ENCODE data around the gene ARF3.

The ARF3 gene

DNA sequence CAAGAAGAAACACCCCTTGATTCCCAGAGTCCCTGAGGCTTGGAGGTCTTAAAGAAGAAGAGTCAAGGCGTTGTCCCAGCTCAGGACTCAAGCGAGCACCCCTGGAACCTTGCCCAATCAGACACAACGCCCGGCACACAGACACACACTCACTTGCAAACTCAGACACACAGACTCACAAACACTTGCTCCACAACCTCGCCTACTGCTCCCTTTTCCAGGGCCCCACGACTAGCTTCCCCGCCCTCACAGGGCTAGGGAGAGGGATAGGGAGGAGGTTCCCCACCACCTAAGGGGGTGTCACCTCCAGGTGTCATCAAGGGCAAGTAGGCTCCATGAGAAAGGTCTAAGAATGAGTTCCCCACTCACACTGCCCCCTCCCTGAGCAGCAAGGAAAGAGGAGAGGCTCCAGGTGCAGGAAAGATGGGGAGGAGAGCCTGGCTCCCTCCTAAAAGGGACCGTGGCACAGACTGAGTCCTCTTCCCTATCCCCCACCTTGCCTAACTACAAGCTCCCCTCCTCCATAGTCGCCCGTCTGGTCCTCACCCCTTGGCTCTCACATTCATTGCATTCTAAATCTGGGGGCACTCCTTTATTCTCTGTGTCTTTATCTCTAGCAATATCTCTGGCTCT lies 13.5 kb upstream of the ARF3 start:
- FAIRE-seq: peak; percentile 17
- DNase-seq (ENCODE audit: insufficient read length): no peak
- TF ChIP-seq TAF1 (IDR thresholded peaks at IDR 0.05; ENCODE audit: borderline replicate concordance, low read depth, low read length): no peak
- TF ChIP-seq POLR2A (IDR thresholded peaks at IDR 0.05; ENCODE audit: low read depth, low read length): no peak
- TF ChIP-seq POLR2AphosphoS5 (IDR thresholded peaks at IDR 0.05; ENCODE audit: low read depth, low read length): no peak

DNA sequence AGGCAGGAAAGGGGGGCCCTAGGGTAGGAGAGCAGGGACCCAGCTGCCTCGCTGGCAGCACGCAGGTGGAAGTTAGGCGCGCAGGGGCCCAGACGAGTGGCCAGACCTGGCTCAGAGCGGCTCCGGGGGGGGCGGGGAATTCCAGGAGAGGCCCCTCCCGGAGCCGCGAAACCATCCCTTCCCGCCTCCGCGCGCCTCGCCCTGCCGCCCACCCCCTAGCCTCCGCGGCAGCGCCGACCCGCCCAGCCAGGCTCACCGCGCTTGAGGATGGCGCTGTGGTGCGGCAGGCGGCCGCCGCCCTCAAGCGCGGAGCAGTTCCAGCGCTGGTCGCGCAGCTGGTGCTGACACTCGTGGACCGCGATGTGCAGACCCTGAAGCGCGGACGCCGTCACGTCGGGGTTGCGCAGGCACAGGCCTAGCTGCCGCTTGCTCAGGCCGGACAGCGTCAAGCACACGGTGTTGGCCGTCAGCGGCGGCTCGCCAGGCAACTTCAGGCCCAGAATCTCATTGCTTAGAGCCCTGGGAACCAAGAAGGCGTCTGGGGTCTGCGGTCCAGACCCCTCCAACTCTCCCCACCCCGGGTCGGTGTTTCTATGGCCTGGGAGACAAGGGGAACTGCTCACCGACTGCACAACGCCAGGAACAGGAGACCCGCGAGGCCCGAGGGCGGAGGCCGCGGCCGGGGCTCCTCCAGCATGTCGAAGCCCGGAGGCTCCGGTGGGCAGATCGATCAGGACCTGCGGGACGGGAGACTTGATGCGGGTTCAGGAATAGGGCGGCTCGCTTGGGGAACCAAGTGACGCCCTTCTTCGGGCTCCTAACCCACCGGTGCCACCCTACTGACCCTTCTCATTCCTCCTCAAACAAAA lies 12.8 kb upstream of the ARF3 start:
- TF ChIP-seq TAF1 (IDR thresholded peaks at IDR 0.05; ENCODE audit: borderline replicate concordance, low read depth, low read length): no peak
- TF ChIP-seq POLR2A (IDR thresholded peaks at IDR 0.05; ENCODE audit: low read depth, low read length): no peak
- TF ChIP-seq POLR2AphosphoS5 (IDR thresholded peaks at IDR 0.05; ENCODE audit: low read depth, low read length): no peak
- peak; percentile 85 for FAIRE-seq
- DNase-seq (ENCODE audit: insufficient read length): no peak

DNA sequence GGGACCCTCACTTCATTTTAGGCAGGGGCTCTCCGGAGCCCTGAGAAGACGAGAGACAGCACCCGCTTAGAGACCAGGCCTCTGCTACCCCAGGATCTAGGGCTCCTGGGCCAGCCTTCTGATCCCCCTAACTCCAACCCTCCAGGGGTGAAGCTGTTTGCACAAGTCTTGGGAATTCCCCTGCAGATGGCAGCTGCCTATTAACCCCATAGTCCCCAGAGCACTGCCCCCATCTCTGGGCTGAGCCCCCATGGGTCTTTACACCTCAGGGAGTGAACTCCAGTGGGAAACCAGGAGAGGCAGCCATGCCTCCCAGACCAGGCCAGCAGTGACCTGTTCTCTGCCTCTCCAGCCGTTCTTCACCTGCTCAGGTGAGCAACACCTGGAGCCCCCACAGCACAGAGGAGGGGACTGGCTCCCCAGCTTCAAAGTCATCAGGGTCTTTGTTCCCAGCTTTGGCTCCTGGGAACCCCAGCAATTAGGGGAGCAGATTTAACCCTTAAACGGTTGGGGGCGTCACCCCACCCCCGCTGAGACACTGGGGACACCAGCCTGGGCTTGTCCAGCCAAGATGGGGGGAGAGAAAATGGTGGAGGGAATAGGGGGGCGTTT lies 12.0 kb upstream of the ARF3 start:
- no peak for FAIRE-seq
- no peak for DNase-seq (ENCODE audit: insufficient read length)
- TF ChIP-seq POLR2AphosphoS5 (IDR thresholded peaks at IDR 0.05; ENCODE audit: low read depth, low read length) (no peak), POLR2A (IDR thresholded peaks at IDR 0.05; ENCODE audit: low read depth, low read length) (no peak), TAF1 (IDR thresholded peaks at IDR 0.05; ENCODE audit: borderline replicate concordance, low read depth, low read length) (no peak)

DNA sequence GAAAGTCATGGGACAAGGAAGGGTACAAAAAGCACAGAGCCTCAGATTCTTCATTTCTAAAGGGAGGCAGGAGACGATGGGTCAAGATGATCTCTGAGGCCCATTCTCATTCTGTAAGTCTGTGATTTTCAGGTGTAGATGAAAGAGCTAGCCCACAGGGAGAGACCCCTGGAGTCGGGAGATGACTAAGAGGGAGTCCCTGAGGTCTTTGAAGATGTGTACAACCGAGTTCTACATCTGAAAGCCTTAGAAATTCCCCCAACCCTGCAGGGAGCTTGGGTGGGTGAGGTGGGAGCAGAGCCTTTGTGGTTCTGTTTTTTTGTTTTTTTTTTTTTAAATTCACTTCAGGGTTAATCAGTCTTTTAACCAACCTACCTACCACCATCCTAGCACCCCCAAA lies 11.2 kb upstream of the ARF3 start:
- DNase-seq (ENCODE audit: insufficient read length) (no peak), FAIRE-seq (no peak)
- TF ChIP-seq POLR2AphosphoS5 (IDR thresholded peaks at IDR 0.05; ENCODE audit: low read depth, low read length) (no peak), TAF1 (IDR thresholded peaks at IDR 0.05; ENCODE audit: borderline replicate concordance, low read depth, low read length) (no peak), POLR2A (IDR thresholded peaks at IDR 0.05; ENCODE audit: low read depth, low read length) (no peak)

DNA sequence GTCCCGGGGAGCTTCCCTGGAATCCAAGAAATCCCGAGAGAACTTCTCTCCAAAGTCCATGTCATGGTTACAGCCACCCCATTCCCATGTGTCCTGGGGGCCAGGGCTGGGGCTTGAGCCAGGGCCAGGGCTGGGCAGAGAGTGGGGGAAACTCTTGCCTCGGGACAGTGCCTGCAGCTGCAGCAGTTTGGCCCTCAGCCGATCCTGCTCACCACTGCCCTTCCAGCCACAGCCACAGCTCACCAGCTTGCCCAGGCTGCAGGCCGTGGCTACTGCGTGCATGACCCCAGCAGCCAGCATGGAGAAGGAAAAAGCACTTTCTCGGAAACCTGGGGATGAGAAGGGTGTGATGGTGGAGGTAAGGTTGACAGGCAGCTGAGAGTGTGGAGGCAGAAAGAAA lies 10.7 kb upstream of the ARF3 start:
- FAIRE-seq (no peak), DNase-seq (ENCODE audit: insufficient read length) (no peak)
- TF ChIP-seq POLR2A (IDR thresholded peaks at IDR 0.05; ENCODE audit: low read depth, low read length): no peak

DNA sequence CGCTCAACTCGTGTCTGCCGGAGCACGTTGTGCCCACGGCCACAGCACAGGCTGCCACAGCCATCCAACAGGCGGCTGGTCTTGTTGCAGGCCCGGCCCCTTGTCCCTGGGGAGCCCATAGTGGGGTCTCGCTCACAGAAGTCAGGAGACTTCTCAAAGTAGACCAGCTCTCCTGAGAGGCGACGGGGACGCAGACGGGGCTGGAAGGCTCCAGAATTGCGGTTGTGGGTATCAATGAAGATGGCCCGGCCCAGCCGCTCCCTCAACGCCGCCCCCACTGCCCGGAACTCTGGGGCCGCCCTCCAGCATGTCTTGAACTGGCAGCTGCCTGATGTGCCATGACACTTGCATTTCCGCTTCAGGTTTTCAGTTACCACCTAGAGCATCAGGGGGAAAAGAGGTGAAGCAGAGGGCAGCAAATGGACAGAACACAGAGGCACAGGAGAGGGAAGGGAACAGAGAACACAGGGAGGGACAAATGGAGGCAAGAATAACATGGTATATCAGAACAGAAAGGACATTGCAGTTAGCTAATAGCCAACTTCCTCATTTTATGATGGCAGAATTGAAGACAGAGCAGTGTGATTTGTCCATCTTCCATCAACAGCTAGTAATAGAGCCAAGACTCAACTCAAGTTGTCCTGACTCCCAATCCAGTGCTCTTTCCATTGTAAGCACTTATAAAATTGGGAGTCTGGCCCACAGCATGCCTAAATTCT lies 9.0 kb upstream of the ARF3 start:
- TF ChIP-seq TAF1 (IDR thresholded peaks at IDR 0.05; ENCODE audit: borderline replicate concordance, low read depth, low read length) (no peak), POLR2A (IDR thresholded peaks at IDR 0.05; ENCODE audit: low read depth, low read length) (no peak), POLR2AphosphoS5 (IDR thresholded peaks at IDR 0.05; ENCODE audit: low read depth, low read length) (no peak)
- no peak for DNase-seq (ENCODE audit: insufficient read length)
- FAIRE-seq: peak; percentile 76

DNA sequence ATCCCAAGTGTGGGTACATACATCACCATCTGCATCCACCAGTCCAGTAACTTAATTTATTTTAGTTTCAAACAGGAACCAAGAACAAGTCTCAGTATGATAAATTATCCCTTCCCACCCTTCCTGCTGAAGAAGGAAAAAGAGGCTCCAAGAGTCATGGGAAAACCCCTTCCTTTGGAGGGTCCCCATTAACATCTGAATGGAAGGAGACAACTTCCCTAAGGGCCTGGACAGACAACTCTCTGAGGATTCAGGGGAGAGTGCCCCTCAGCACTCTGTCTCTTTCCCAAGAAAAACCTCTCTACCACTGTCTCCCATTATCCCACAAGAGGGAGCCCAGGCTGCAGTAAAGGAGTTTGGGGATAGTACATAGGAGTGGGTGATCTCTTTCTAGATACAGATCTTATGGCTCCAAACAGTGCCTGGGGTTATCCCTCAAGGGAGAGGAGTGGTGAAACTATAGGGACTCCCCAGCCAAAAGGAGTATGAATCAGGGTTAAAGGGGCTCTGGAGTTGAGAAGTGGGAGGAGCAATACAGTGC lies 8.1 kb upstream of the ARF3 start:
- DNase-seq (ENCODE audit: insufficient read length) (no peak), FAIRE-seq (no peak)
- TF ChIP-seq POLR2A (IDR thresholded peaks at IDR 0.05; ENCODE audit: low read depth, low read length) (no peak), POLR2AphosphoS5 (IDR thresholded peaks at IDR 0.05; ENCODE audit: low read depth, low read length) (no peak), TAF1 (IDR thresholded peaks at IDR 0.05; ENCODE audit: borderline replicate concordance, low read depth, low read length) (no peak)

DNA sequence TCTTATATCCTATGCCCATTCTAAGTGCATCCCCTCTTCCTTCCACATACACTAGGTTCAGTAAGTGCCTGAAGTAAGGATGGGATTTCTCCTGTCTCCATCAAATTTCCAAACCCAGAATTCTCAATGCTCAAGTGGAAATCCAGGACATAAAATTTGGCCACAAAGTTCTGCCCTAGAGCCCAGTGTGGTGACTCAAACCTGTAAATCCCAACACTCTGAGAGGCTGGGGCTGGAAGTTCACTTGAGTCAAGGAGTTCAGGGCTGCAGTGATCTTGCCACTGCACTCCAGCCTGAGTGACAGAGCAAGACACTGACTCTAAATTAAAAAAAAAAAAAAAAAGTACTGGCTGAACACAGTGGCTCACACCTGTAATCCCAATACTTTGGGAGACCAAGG lies 4.5 kb upstream of the ARF3 start:
- DNase-seq (ENCODE audit: insufficient read length): no peak
- TF ChIP-seq POLR2AphosphoS5 (IDR thresholded peaks at IDR 0.05; ENCODE audit: low read depth, low read length): no peak
- no peak for TF ChIP-seq POLR2A (IDR thresholded peaks at IDR 0.05; ENCODE audit: low read depth, low read length)
- no peak for TF ChIP-seq TAF1 (IDR thresholded peaks at IDR 0.05; ENCODE audit: borderline replicate concordance, low read depth, low read length)
- FAIRE-seq: no peak

DNA sequence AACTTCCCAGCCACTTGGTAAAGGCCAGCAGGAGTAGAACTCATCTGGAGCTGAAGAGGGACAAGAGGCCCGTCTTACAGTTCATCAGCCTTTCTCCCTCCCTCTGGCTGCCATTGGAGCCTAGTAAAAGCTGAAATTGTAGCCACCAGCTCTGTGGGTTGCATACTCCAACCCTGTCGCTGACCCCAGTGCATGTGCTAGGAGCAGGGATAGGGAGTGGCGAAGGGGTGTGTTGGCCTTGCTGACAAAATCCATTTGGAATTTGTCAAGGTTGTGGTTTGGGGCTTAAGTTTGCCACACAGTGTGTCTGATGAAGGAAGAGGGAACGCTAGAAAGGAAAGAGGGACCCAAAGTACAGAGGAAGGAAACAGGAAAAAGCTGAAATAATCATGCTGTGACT lies 4.0 kb upstream of the ARF3 start:
- TF ChIP-seq POLR2AphosphoS5 (IDR thresholded peaks at IDR 0.05; ENCODE audit: low read depth, low read length) (no peak), TAF1 (IDR thresholded peaks at IDR 0.05; ENCODE audit: borderline replicate concordance, low read depth, low read length) (no peak), POLR2A (IDR thresholded peaks at IDR 0.05; ENCODE audit: low read depth, low read length) (no peak)
- FAIRE-seq (no peak), DNase-seq (ENCODE audit: insufficient read length) (no peak)

DNA sequence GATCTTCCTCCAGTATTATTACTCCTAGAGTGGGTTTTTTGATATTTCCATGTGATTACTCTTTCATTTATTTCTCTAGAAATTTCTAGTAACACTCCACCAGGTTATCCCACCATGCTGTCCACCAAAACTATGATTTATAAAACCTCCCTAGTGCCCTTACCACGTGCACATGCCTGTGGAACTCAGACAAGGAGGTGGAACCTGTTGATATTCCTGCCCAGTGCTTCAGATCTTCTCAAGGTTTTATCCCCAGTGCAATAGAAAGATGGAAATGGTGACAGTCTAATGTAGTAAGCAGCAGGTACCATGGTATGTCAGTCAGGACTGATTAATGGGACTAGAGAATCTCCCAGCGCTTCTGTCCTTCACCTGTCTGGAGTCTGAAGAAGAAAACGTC lies 3.5 kb upstream of the ARF3 start:
- no peak for DNase-seq (ENCODE audit: insufficient read length)
- no peak for FAIRE-seq
- TF ChIP-seq POLR2A (IDR thresholded peaks at IDR 0.05; ENCODE audit: low read depth, low read length): no peak
- no peak for TF ChIP-seq TAF1 (IDR thresholded peaks at IDR 0.05; ENCODE audit: borderline replicate concordance, low read depth, low read length)
- no peak for TF ChIP-seq POLR2AphosphoS5 (IDR thresholded peaks at IDR 0.05; ENCODE audit: low read depth, low read length)

DNA sequence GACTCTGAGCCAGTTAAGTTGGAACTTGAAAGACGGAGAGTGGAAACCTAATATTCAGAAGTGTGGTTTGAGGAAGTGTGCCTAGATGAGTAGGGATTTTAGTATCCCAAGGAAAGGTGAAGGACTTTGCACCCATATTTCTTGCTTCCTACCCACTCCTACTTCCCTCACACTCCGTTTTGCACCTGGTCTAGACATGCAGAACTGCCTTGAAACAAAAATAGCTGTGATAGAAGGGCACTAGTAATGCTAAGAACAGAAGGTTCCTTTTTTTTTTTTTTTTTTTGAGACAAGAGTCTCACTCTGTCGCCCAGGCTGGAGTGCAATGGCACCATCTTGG lies 732 bp upstream of the ARF3 start:
- DNase-seq (ENCODE audit: insufficient read length) (no peak), FAIRE-seq (no peak)
- TF ChIP-seq POLR2AphosphoS5 (IDR thresholded peaks at IDR 0.05; ENCODE audit: low read depth, low read length): no peak
- TF ChIP-seq TAF1 (IDR thresholded peaks at IDR 0.05; ENCODE audit: borderline replicate concordance, low read depth, low read length): no peak

All from GM12892 (cell line).